Measurements from ENCODE around the gene TMEM37.
"Not testable (repeated sequence)": the region's sequence is repeated elsewhere in the genome, so short reads cannot be mapped to it uniquely, and the experiment has no call there.

Gene TMEM37, protein sequence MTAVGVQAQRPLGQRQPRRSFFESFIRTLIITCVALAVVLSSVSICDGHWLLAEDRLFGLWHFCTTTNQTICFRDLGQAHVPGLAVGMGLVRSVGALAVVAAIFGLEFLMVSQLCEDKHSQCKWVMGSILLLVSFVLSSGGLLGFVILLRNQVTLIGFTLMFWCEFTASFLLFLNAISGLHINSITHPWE
- long read RNA-seq, donor 1, transcript TMEM37-201 (2 exons, 1,688 nt), result major isoform, 38 of 41 reads
- long read RNA-seq, donor 1, partial matches to known transcripts, result 0 of 41 reads
- long read RNA-seq, donor 1, other reads (novel, unspliced or antisense), result 0 of 41 reads
- long read RNA-seq, donor 2, transcript TMEM37-201 (2 exons, 1,688 nt), result major isoform, 14 of 16 reads
- long read RNA-seq, donor 2, partial matches to known transcripts, result 0 of 16 reads
- long read RNA-seq, donor 2, other reads (novel, unspliced or antisense), result 0 of 16 reads
- long read RNA-seq, donor 3, transcript TMEM37-201 (2 exons, 1,688 nt), result major isoform, 12 of 19 reads
- long read RNA-seq, donor 3, partial matches to known transcripts, result 6 of 19 reads
- long read RNA-seq, donor 3, other reads (novel, unspliced or antisense), result 0 of 19 reads
- long read RNA-seq, donor 4, transcript TMEM37-201 (2 exons, 1,688 nt), result major isoform, 21 of 27 reads
- long read RNA-seq, donor 4, partial matches to known transcripts, result 5 of 27 reads
- long read RNA-seq, donor 4, other reads (novel, unspliced or antisense), result 0 of 27 reads
- long read RNA-seq, donor 5, transcript TMEM37-201 (2 exons, 1,688 nt), result major isoform, 22 of 27 reads
- long read RNA-seq, donor 5, partial matches to known transcripts, result 0 of 27 reads
- long read RNA-seq, donor 5, other reads (novel, unspliced or antisense), result 0 of 27 reads
- long read RNA-seq, donor 6, transcript TMEM37-201 (2 exons, 1,688 nt), result major isoform, 43 of 45 reads
- long read RNA-seq, donor 6, partial matches to known transcripts, result 0 of 45 reads
- long read RNA-seq, donor 6, other reads (novel, unspliced or antisense), result 0 of 45 reads
- long read RNA-seq, donor 7, transcript TMEM37-201 (2 exons, 1,688 nt), result major isoform, 33 of 39 reads
- long read RNA-seq, donor 7, transcript TMEM37-204 (2 exons, 820 nt), result minor isoform, 5 of 39 reads
- long read RNA-seq, donor 7, partial matches to known transcripts, result 0 of 39 reads
- long read RNA-seq, donor 7, other reads (novel, unspliced or antisense), result 0 of 39 reads
- long read RNA-seq, donor 8, transcript TMEM37-201 (2 exons, 1,688 nt), result major isoform, 34 of 80 reads
- long read RNA-seq, donor 8, partial matches to known transcripts, result 44 of 80 reads
- long read RNA-seq, donor 8, other reads (novel, unspliced or antisense), result 0 of 80 reads

DNA sequence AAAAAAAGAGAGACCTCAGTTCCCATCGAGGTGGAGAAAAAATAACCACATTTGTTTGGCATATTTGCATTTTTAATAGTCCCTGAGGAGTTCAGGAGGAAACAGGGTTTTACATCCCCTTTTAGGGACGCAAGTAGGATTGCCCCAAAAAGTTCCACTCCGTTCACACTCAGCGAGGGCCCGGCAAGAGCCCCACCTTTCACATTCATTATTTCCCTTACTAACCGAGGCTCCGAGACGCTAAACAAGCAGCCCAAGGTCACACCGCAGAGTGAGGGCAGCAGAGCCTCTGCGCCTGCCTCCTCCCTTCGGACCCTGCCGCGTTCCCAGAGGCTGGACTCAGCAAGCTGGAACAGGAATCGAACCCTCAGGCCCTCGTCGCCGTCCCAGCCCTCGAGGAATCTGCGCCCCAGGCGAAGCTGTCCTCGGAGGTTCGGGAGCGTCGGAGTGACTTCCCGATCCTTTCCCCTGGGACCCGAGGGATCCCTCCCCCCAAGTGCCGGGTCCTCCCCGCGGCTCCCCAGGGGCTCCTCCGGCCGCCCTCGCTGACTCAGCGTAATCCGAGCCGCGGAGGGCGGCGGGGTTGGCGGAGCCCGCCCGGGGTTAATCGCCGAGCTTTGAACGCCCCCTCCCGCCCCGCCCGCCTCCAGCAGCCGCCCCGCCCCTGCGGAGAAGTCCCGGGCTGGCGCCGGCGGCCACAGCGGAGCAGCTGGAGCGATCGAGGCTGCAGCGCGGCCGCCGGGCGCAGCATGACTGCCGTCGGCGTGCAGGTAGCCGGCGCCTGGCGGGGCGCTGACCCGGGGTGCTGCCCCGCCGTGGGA lies at the start of gene TMEM37:
Gene TMEM37 (plus strand): TSS at position 700 of the 821 bp plus-strand sequence. CDS start 50 bp downstream, at position 750.
- DNase-seq, result peak; percentile 81

DNA sequence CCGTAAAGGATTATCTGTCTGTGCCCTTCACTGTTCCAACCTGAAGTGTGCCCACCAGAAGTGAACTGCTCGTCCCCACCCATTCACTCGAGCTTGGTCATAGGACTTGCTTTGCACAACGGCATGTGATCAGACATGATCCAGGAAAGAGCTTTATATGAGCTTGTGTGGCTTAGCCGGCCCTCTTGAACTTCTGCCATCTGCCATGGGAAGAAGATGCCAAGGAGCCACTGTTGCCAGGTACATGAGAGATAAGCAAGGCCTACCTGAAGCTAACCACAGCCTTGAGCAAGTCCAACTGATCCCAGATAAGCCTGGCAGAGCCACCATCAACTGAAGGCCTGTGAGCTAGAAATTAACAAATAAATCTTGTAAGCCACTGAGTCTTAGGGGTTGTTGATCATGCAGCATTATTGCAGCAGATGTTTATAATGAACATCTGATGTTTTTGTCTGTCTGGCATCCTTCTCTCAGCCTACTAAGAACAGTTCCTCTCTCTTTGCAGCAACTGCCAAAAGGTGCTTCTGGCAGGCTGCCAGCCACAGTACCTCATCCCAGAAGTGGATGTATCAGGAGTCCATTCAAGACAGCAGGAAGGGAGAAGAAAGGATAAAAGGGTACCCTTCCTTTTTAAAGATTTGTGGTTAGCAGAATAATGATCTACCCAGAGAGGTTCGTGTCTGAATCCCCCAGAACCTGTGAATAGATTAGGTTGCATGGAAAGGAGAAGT lies 48.1 kb upstream of the TMEM37 start:
- DNase-seq, result no peak

DNA sequence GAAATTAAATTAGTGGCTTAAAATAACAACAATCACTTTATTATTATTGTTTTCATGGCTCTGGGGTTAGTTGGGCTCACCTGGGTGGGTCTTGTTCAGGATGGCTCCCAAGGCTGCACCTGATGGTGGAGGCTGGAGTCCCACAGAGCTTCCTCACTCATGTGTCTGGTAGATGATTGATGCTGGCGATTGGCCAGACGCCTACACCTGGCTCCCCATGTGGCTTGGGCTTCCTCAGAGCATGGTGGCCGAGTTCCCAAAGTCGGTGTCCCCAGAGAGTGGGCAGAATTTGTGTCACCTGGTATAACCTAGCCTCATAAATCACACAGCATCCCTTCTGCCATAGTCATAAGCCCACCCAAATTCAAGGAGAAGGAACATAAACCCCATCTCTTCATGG lies 46.7 kb upstream of the TMEM37 start:
- no peak for DNase-seq

DNA sequence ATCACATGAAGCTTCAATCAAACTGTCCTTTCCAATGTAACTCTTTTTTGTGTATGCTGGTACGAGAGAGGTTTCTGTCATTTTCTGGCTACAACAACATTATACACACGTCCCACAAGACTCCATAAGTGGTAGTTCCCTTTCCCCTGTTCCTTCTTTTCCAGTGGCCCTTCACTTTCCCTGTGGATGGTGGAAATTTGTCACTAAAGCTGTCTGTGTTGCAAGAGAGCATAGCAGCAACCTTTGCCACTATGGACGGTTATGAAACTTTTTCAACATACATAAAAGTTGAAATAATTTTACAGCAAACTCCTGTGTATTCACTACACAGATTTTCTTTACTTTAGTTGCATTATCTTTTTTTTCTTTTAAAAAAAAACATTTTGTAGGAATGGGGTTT lies 46.2 kb upstream of the TMEM37 start:
- no peak for DNase-seq

DNA sequence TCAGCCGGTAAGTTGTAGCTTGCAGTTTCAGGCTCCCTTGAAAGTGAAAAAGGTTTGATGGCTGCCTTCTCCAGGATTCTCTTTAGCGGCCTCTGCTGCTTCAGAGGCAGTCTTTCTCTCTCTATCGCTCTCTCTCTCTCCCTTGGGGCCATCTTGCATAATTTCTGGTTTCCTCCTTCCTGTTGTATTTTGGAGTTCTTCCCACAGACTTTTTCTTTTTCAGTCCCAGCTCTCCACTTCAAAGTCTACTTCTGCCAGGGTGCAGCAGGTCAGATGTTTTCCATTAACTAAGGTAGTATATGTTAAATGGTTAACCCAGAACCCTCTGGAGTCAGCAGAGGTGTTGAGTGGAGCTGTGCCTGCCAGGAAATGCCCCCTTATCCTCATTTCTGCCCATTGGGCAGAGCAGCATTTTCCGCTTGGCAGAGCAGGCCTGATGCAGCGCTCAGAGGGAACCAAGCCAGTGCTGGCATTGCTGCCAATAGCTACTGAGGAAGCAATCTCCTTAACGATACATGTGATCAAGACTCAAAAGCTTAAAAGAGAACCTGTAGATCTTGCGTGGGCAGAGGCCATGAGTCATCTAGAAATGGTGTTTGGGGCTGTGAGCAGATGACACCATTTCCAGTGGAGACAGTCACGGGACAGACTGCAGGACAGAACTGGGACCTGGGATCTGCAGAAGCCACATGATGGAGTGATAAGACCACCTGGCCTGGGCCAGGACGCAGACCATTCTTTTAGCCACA lies 44.1 kb upstream of the TMEM37 start:
- DNase-seq, result peak; percentile 53

DNA sequence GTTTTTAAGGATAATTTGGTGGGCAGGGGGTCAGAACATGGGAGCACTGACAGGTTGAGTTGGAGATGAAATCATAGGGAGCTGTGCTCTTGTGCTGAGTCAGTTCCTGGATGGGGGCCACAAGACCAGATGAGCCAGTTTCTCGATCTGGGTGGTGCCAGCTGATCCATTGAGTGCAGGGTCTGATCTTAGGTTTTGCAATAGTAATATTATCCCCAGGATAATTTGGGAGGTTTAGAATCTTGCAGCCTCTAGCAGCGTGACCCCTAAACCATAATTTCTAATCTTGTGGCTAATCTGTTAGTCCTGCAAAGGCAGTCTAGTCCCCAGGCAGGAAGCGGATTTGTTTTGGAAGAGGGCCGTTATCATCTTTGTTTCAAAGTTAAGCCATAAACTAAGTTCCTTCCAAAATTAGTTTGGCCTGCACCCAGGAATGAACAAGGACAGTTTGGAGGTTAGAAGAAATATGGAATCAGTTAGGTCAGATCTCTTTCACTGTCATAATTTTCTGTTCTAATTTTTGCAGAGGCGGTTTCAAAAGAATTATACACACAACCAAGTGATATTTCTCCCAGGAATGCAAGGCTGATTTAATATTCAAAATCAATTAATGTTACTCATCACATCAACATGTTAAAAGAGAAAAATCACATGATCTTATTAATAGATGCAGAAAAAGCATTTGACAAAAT lies 41.9 kb upstream of the TMEM37 start:
- DNase-seq, result no peak

DNA sequence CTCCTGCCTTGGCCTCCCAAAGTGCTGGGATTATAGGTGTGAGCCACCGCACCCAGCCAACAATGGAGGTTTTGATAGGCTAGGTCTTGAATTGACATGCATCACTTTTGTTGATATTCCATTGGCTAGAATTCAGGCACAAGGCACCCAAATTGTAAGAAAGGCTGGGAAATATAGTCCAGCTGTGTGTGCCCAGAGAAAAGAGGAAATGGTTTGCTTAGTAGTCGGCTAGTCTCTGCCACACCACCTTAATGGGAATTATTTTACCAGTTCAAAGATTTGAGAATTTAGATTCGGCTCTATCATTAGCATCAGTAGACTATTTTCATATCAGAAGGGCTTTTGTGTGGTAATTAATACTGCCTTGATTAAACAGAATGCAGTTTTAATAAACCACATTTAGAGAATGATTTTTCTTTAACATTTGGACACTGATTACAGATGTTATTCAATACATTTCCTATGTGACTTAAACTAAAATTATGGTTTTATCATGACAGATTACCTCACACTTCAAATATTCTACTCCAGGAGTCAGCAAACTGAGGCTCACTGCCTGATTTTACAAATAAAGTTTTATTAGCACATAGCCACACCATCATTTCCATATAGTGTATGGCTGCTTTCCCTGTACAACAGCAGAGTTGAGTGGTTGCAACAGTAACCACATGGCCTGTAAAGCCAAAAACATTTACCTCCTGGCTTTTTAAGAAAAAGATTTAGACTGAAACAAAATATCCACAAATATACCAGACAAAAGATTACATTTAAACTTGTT lies 37.5 kb upstream of the TMEM37 start:
- DNase-seq, result no peak

DNA sequence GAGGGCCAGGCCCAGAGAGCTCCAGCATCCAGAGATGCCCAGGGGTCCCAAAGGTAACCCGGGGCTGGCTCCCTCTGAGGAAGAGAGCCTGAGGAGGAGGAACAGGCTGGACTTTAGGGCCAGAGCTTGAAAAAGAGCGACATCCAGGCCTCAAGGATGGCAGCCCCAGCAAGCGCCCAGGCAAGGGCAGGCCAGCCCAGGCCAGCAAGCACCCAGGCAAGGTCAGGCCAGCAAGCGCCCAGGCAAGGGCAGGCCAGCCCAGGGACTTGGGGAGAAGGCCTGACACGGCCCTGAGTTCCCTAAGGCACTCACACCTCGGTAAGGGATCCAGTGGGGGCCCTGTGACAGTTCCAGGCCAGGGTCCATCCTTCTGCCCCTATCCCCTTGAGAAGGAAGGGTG lies 34.5 kb upstream of the TMEM37 start:
- no peak for DNase-seq

DNA sequence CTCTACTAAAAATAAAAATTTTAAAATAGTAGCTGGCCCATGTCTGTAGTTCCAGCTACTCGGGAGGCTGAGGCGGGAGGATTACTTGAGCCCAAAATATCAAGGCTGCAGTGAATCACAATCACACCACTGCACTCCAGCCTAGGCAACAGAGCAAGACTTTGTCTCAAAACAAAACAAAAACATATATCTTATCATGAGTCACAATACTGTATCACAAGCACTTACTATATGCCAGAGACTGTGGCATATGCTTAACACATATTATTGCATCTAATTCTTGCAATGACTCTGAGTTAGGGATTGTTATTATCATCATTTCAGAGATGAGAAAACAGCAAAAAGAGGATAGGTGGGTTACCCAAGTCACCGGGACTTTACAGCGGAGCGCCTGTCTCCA lies 29.5 kb upstream of the TMEM37 start:
- DNase-seq, result no peak

DNA sequence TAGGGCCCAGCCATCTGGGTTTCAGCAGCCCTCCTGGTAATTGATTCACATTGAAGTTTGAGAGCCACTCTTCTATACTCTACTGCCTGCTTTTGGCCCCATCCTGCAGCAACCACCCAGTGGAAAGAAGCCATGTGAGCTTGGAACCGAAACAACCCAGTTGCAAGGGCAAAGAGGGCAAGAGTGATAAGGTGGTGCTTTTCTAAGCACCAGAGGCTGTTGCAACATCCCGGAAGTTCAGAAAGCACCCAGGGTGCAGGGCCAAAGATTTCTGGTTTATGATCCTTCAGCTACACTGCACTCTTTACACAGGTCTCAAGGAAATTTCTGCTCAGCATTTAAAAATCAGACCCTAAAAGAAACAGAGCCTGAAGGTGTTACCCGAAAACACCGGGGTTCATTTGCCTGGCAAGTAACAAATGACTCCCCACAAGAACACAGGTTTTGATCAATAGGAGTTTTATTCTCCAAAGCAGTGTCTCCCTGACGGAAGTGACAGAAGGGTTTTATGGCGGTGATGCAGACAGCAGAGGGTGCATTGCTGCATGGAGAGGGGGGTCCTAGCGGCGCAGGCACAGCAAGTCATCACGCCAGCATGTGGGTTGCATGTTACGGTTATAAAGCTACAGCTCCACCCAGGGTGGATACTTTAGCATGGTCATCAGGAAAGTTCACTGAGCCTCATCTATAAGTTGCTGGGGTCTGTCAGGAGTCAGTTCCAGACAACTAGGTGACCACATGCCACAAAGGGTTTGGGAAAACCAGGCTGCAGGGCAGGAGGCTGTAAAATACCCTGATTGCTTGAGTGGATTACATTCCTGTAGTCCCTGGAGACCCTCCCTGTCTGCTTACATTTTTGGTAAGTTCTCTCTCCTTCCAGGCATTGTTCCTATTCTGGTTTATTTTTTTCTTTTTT lies 28.8 kb upstream of the TMEM37 start:
- DNase-seq, result no peak

DNA sequence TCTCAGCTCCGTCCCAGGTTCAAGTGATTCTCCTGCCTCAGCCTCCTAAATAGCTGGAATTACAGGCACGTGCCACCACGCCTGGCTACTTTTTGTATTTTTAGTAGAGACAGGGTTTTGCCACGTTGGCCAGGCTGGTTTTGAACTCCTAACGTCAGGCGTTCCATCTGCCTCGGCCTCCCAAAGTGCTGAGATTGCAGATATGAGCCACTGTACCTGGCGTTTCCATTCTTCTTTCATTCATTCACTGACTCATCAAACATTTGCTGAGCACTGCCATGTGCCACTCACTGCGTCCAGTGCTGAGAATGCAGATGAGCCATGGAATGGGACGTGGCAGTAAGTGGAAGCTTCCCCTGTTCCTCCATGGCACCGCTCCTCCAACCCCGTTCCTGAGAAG lies 28.0 kb upstream of the TMEM37 start:
- DNase-seq, result not testable (repeated sequence)

DNA sequence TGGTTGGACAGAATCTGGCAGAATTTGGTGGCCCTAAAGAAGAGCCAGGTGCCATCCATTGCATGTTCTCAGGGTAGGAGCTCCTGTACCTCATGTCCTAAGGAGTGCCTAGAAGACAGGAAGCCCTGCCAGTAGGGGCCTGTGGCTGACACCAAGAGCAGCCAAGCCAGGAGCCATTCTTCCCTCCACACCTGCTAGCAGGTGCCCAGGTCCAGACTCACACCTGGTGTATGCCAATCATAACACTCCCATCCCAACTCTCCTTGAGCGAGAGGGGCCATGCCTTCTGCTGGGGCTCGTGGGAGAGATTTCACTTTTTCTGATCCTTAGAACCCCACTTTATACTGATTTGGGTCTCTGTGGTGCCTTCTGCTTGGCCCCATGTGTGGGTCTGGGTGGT lies 26.5 kb upstream of the TMEM37 start:
- DNase-seq, result no peak

DNA sequence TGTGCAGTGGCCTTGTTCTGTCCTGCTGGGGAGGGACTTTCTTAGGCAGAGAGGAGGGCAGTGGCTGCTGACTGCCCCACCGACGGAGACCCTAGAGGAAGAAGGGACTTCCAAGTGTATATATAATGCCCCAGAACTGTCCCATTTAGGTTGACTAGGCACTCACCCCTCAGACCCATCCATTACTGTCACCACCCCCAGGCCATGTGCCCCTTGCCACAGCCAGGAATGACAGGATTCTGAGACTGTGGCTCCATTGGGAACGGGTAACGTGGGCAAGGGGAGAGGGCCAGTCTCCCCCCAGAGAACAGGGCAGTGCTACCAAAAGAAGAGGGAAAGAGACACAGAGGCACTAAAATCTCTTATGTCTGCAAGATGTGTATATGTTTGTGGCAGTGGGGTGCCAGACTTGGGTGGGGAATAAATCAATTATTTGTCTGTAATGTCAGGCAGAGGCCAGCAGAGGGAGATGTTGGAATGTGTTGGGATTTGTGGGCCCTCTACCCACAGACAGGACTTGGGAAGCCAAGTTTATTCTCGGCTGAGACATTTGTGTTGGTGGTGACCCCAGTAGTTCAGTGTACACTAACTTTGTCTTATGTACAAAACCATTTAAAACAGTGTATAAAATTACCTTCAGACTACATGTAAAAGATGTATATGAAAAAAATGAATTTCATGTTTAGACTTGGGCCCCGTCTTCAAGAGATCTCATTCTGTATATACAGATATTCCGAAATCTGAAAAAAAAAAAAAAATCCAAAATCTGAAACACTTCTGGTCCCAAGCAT lies 24.0 kb upstream of the TMEM37 start:
- peak; percentile 60 for DNase-seq

DNA sequence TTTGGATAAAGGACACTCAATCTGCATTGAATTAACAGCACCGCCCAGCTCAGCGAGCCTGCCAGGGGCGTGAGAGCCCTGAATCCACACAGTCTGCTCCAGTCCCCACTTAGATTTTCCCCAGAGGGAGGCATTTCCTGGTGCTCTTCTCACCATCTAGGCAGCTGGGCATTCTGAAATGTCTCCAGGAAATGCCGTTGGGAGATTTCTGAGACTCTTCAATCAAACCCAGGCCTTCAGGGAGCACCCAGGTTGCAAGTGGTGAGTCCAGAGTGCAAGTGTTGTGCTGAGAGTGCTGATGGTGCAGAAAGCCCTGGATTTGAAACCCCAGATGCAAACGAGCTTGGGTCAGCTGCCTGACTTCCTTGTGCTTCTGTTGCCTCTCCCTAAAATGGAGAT lies 23.4 kb upstream of the TMEM37 start:
- no peak for DNase-seq

DNA sequence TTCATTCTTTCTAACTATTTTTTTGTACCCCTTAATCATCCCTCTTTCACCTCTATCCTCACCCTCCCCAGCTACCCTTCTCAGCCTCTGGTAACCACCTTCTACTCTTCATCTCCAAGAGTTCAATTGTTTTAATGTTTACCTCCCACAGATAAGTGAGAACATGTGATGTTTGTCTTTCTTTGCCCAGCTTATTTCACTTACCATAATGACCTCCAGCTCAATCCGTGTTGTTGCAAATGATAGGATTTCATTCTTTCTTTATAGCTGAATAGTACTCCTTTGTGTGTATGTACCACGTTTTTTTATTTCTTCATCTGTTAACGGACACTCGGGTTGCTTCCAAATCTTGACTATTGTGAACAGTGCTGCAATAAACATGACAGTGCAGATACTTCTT lies 22.1 kb upstream of the TMEM37 start:
- no peak for DNase-seq

DNA sequence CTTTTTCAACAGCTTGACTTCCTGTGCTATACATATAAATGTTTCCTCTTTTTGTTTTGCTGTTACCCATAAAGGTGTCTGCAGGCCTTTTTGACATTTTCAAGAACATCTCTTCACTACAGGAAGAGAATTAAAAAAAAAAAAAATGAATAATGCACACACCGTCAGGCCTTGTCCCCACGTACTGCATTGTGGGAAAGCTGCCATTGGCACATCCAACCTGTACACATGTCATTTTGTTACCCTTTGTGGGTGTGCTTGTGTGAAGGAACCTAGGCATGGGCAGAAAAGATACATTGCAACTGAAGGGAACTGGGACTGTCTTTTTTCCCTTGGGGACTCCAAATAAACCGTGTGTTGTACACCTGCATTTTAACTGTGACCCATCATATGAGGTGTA lies 16.8 kb upstream of the TMEM37 start:
- DNase-seq, result no peak

DNA sequence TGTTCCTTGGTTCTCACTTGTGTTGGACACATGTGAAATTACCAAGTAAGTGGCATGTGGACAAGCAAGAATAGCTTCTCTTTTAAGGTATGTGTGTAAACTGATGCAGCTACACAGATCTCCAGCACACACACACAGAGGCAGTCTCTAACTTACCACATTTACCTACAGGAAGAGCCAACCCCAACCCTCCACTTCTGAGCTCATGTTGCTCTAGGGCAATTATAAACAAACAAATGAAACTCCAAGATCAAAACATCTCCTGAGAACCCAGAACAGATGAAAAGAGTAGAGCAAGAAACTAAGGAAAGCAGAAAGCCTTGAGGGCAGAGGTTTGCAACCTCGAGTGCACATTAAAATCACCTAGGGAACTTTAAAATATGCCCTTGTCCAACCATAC lies 16.0 kb upstream of the TMEM37 start:
- DNase-seq, result no peak
